HG03097 (cell line): ENCODE data around the gene IL11.

Experiments
- ATAC-seq: cut with Tn5 transposase; IDR thresholded peaks from one replicate; pipeline ENCODE4 v1.9.1; 2021; ENCODE audit not compliant: unreplicated experiment, low FRiP score

The IL11 gene

GRCh38 chr19:55353803-55354697 lies 16.2 kb downstream of the IL11 start:
- ATAC-seq: no peak

- ATAC-seq: no peak
These were observed 16.9 kb downstream of the IL11 start for GRCh38 chr19:55353356-55353802.

GRCh38 chr19:55352549-55353145 lies 17.6 kb downstream of the IL11 start:
- no peak for ATAC-seq

- no peak for ATAC-seq
These were observed 18.2 kb downstream of the IL11 start for GRCh38 chr19:55352040-55352439.

GRCh38 chr19:55350620-55351315 lies 19.5 kb downstream of the IL11 start:
- ATAC-seq: no peak

GRCh38 chr19:55348317-55349034 lies 21.8 kb downstream of the IL11 start:
- no peak for ATAC-seq

- ATAC-seq: no peak
These were observed 22.7 kb downstream of the IL11 start for GRCh38 chr19:55347442-55348009.

GRCh38 chr19:55346725-55347441 lies 23.4 kb downstream of the IL11 start:
- no peak for ATAC-seq

GRCh38 chr19:55345818-55346724 lies 24.2 kb downstream of the IL11 start:
- no peak for ATAC-seq

- no peak for ATAC-seq
These were observed 25.0 kb downstream of the IL11 start for GRCh38 chr19:55345101-55345817.

GRCh38 chr19:55344444-55344843 lies 25.8 kb downstream of the IL11 start:
- ATAC-seq: no peak

GRCh38 chr19:55341595-55342531 lies 28.4 kb downstream of the IL11 start:
- ATAC-seq: no peak

- ATAC-seq: no peak
These were observed 29.1 kb downstream of the IL11 start for GRCh38 chr19:55341171-55341588.

GRCh38 chr19:55340784-55341147 lies 29.5 kb downstream of the IL11 start:
- ATAC-seq: no peak

GRCh38 chr19:55339889-55340783 lies 30.1 kb downstream of the IL11 start:
- no peak for ATAC-seq
